H1 (cell line): ENCODE data around the gene SPHK1. TPM values are rescaled to one million over a fixed set of nuclear protein-coding genes. Genes with fewer than 3 reads are reported as not detected.

Experiments used
- CTCF ChIA-PET: fragments of 300-600 bp; sonication (Branson Sonifier 250); formaldehyde crosslinking; loops from one replicate; lab custom pipeline; 2021; ENCODE audit not compliant: partially characterized antibody; lab: Charles Lee
- POLR2A ChIA-PET: fragments of 300-600 bp; sonication (Branson Sonifier 250); formaldehyde crosslinking; loops from one replicate; lab custom pipeline; 2021; ENCODE audit warnings: inconsistent platforms; ENCODE audit not compliant: partially characterized antibody; lab: Charles Lee
- DNase-seq, 2 experiments: peaks; one replicate each; pipeline versions ENCODE4 v3.0.0 to v3.0.0-alpha.2; 2010 to 2022; ENCODE audit warnings: low spot score in 2 of 2, low read depth in 1 of 2, mixed read lengths in 1 of 2
- FAIRE-seq: peaks from 2 replicates; lab custom pipeline; 2011; peaks lifted over from hg19 to GRCh38; lab: Jason Lieb, UNC
- H2AFZ ChIP-seq: 2 replicates; pipeline ENCODE4 v1.8.1; 2012; ENCODE audit warnings: low read length, inconsistent platforms
- H2AK5ac ChIP-seq: 2 replicates; pipeline ENCODE4 v1.6.1; 2013; ENCODE audit warnings: low read depth, low read length
- H2BK120ac ChIP-seq: replicated peaks from 2 replicates; pipeline ENCODE3; 2013; ENCODE audit warnings: low read depth, low read length, inconsistent platforms
- H2BK12ac ChIP-seq: 2 replicates; pipeline ENCODE4 v1.6.1; 2013; ENCODE audit warnings: low read depth, low read length
- H2BK15ac ChIP-seq: 2 replicates; pipeline ENCODE4 v1.6.1; 2013; ENCODE audit warnings: low read length
- H2BK20ac ChIP-seq: 2 replicates; pipeline ENCODE4 v1.6.1; 2013; ENCODE audit warnings: low read length
- H2BK5ac ChIP-seq: 2 replicates; pipeline ENCODE4 v1.6.1; 2013; ENCODE audit warnings: low read depth, low read length
- H3K14ac ChIP-seq: 2 replicates; pipeline ENCODE4 v1.6.1; 2013; ENCODE audit warnings: inconsistent platforms; ENCODE audit not compliant: insufficient read length
- H3K18ac ChIP-seq: 2 replicates; pipeline ENCODE4 v1.6.1; 2013; ENCODE audit warnings: low read length; ENCODE audit errors: extremely low read depth
- H3K23ac ChIP-seq: 2 replicates; pipeline ENCODE4 v1.6.1; 2013; ENCODE audit warnings: inconsistent platforms; ENCODE audit not compliant: insufficient read length
- H3K23me2 ChIP-seq: 2 replicates; pipeline ENCODE4 v1.6.1; 2013; ENCODE audit warnings: low read depth, low read length
- H3K27ac ChIP-seq: 2 replicates; pipeline ENCODE4 v1.6.1; 2011; ENCODE audit warnings: low read depth, low read length, inconsistent platforms
- H3K27me3 ChIP-seq, 4 experiments: replicated peaks in 1 of 4; 1 replicate in 1 of 4; 2 replicates in 3 of 4; pipeline versions ENCODE4 v1.6.1 to v1.8.1; 2011 to 2013; ENCODE audit warnings: low read length in 3 of 4, mild to moderate bottlenecking in 3 of 4, inconsistent platforms in 2 of 4, mixed read lengths in 2 of 4, moderate library complexity in 1 of 4; ENCODE audit not compliant: control insufficient read depth in 3 of 4, insufficient read depth in 3 of 4; ENCODE audit errors: extremely low read depth in 1 of 4
- H3K36me3 ChIP-seq, 4 experiments: 2 replicates each; pipeline versions ENCODE4 v1.6.1 to v1.8.1; 2011 to 2013; ENCODE audit warnings: mild to moderate bottlenecking in 4 of 4, low read length in 3 of 4, moderate library complexity in 2 of 4, control low read depth in 1 of 4, inconsistent platforms in 1 of 4; ENCODE audit not compliant: insufficient read depth in 4 of 4, control insufficient read depth in 2 of 4
- H3K4ac ChIP-seq: replicated peaks from 2 replicates; pipeline ENCODE3; 2013; ENCODE audit warnings: low read length, low read depth, mixed read lengths, inconsistent platforms; ENCODE audit not compliant: insufficient read length
- H3K4me1 ChIP-seq, 4 experiments: replicated peaks in 1 of 4; 1 replicate in 1 of 4; 2 replicates in 3 of 4; pipeline versions ENCODE4 v1.6.1 to v1.8.1; 2011 to 2013; ENCODE audit warnings: low read length in 3 of 4, inconsistent platforms in 2 of 4, mixed read lengths in 1 of 4; ENCODE audit not compliant: insufficient read depth in 4 of 4, control insufficient read depth in 3 of 4
- H3K4me2 ChIP-seq, 2 experiments: 2 replicates each; pipeline versions ENCODE4 v1.6.1 to v1.8.1; 2011 to 2013; ENCODE audit warnings: low read depth in 2 of 2, low read length in 2 of 2, control low read depth in 1 of 2, inconsistent platforms in 1 of 2, mild to moderate bottlenecking in 1 of 2; ENCODE audit not compliant: insufficient read depth in 1 of 2
- H3K4me3 ChIP-seq, 4 experiments: fragments of 200-600, 300-600 bp in 1 of 4; sonication (generic), shearing (Covaris generic), sonication (Bioruptor Twin) in 1 of 4; 2 replicates each; pipeline versions ENCODE4 v1.5.1 to v1.8.1; 2011 to 2016; ENCODE audit warnings: low read length in 4 of 4, low read depth in 3 of 4, control low read depth in 2 of 4, inconsistent platforms in 2 of 4, mild to moderate bottlenecking in 2 of 4, mixed read lengths in 1 of 4, moderate library complexity in 1 of 4; ENCODE audit not compliant: insufficient read depth in 2 of 4; ENCODE audit errors: extremely low read depth in 1 of 4
- H3K56ac ChIP-seq: replicated peaks from 2 replicates; pipeline ENCODE3; 2013; ENCODE audit warnings: low read depth, mild to moderate bottlenecking, mixed read lengths, low read length, inconsistent platforms; ENCODE audit not compliant: insufficient read length
- H3K79me1 ChIP-seq: 2 replicates; pipeline ENCODE4 v1.6.1; 2013; ENCODE audit warnings: low read depth, low read length, control low read depth
- H3K79me2 ChIP-seq, 2 experiments: 2 replicates each; pipeline versions ENCODE4 v1.6.1 to v1.8.1; 2012 to 2013; ENCODE audit warnings: low read length in 2 of 2, mild to moderate bottlenecking in 2 of 2, inconsistent platforms in 1 of 2; ENCODE audit not compliant: insufficient read depth in 2 of 2, control insufficient read depth in 1 of 2
- H3K9ac ChIP-seq, 4 experiments: replicated peaks in 1 of 4; 1 replicate in 1 of 4; 2 replicates in 3 of 4; pipeline versions ENCODE4 v1.6.1 to v1.8.1; 2011 to 2013; ENCODE audit warnings: low read depth in 3 of 4, low read length in 3 of 4, control low read depth in 2 of 4, mild to moderate bottlenecking in 2 of 4, moderate library complexity in 2 of 4, inconsistent platforms in 1 of 4; ENCODE audit errors: extremely low read depth in 1 of 4
- H3K9me3 ChIP-seq, 2 experiments: 2 replicates each; pipeline versions ENCODE4 v1.6.1 to v1.8.1; 2012 to 2013; ENCODE audit warnings: mild to moderate bottlenecking in 2 of 2, moderate library complexity in 2 of 2, control low read depth in 1 of 2, inconsistent platforms in 1 of 2, low read depth in 1 of 2, low read length in 1 of 2, mixed read lengths in 1 of 2; ENCODE audit not compliant: insufficient read depth in 2 of 2
- H4K20me1 ChIP-seq, 2 experiments: replicated peaks in 1 of 2; 2 replicates each; pipeline versions ENCODE3 to v1.8.1; 2011 to 2013; ENCODE audit warnings: inconsistent platforms in 2 of 2, low read length in 2 of 2, mild to moderate bottlenecking in 1 of 2; ENCODE audit not compliant: insufficient read depth in 2 of 2, control insufficient read depth in 1 of 2
- H4K5ac ChIP-seq: 2 replicates; pipeline ENCODE4 v1.6.1; 2013; ENCODE audit warnings: low read length, low read depth, mixed read lengths, inconsistent platforms; ENCODE audit not compliant: insufficient read length
- H4K8ac ChIP-seq: 2 replicates; pipeline ENCODE4 v1.8.0; 2013; ENCODE audit warnings: mild to moderate bottlenecking, moderate library complexity, low read length, inconsistent platforms; ENCODE audit not compliant: insufficient read depth; ENCODE audit errors: extremely low read depth
- H4K91ac ChIP-seq: replicated peaks from 2 replicates; pipeline ENCODE3; 2013; ENCODE audit warnings: low read length, mixed read lengths, inconsistent platforms; ENCODE audit not compliant: insufficient read length
- GTF2F1 ChIP-seq: IDR thresholded peaks from 2 replicates; pipeline ENCODE4 v1.6.1; 2012; ENCODE audit warnings: low read depth, low read length, improper control_type of control experiment, borderline replicate concordance
- KDM1A ChIP-seq: fragments of 200-600, 300-600 bp; sonication (generic); IDR thresholded peaks from 2 replicates; pipeline ENCODE4 v1.7.1; 2016; ENCODE audit warnings: mild to moderate bottlenecking, low read length, borderline replicate concordance
- SIX5 ChIP-seq: IDR thresholded peaks from 2 replicates; pipeline ENCODE4 v1.6.1; 2011; ENCODE audit warnings: mild to moderate bottlenecking, low read depth, low read length
- SUZ12 ChIP-seq: fragments of 200-600 bp; sonication (generic); IDR thresholded peaks from 2 replicates; pipeline ENCODE4 v1.6.1; 2012; ENCODE audit warnings: mild to moderate bottlenecking, inconsistent platforms, low read length, moderate library complexity, mixed read lengths
- WGBS, 2 experiments: shearing (Covaris generic) in 1 of 2; methylation state at CpG; one replicate each; pipeline versions ENCODE4 v1.1.6 to v1.1.7; 2013 to 2015; ENCODE audit warnings: low lambda C conversion rate in 2 of 2, mixed read lengths in 2 of 2, inconsistent platforms in 1 of 2, low coverage in 1 of 2, missing lambda C conversion rate in 1 of 2; ENCODE audit not compliant: insufficient replicate concordance in 2 of 2, insufficient coverage in 1 of 2, insufficient read length in 1 of 2; ENCODE audit errors: extremely low coverage in 1 of 2, missing lambda C conversion rate in 1 of 2; 5-methylcytosine and 5-hydroxymethylcytosine counted together
- polyA plus RNA-seq, 7 experiments: library from polyadenylated mRNA; depleted of rRNA in 3 of 7; stranded (reverse) in 5 of 7; unstranded in 2 of 7; fragments of >200 nt in 5 of 7; fragments of 200-250 nt in 2 of 7; gene quantifications; 1 replicate in 5 of 7; 2 replicates in 1 of 7; 4 replicates in 1 of 7; pipeline versions ENCODE4 v1.2.1 to v1.2.3, GENCODE V29; 2011 to 2013; ENCODE audit warnings: missing spikeins in 2 of 7, mixed read lengths in 2 of 7
- total RNA-seq: library from RNA; stranded (reverse); fragmentation: NEBNext Ultra II Directional; extraction: Animal tissue kit (Norgen Biotek cat#: 25700); gene quantifications from 2 replicates; pipeline ENCODE4 v1.2.1, GENCODE V29; 2021

The SPHK1 gene
- total and polyA plus RNA-seq, 2 of the 8 experiments (the other 6 are each of a cell fraction or from before 2014, with no cell fraction given): 2.4 TPM

GRCh38 chr17:76337413-76337777 lies 47.0 kb upstream of the SPHK1 start:
- POLR2A ChIA-PET: interaction anchor here (1.4 kb wide), 1 partner anchor 15 kb away, joined by 4 read pairs; no protein-coding TSS in a partner anchor
- WGBS, 2 experiments: 97% methylated on average over 6 of the region's 6 CpGs; no CpG with 5 or more reads in 1 of the 2 experiments

More at GRCh38 chr17:76337413-76337777, 47.0 kb upstream of the SPHK1 start:
- Histone ChIP-seq H3K23ac (no peak overlapping the region), H3K79me2 (no peaks in the 10 kb centered on the region; a peak in 1 of 4 replicates), H3K18ac (no peak overlapping the region), H3K27ac (no peak overlapping the region), H3K27me3 (no peaks in the 10 kb centered on the region), H3K9me3 (no peaks in the 10 kb centered on the region), H3K9ac (no peak overlapping the region), H4K91ac (no peak overlapping the region), H2BK20ac (no peak overlapping the region), H2BK15ac (no peak overlapping the region), H4K20me1 (peaks cover 0 to 7% of the 10 kb centered on the region in 2 experiments), H2BK12ac (no peak overlapping the region), H3K4ac (no peak overlapping the region), H3K79me1 (peaks cover 4% of the 10 kb centered on the region; the same call in 1 of the 2 replicates), H4K8ac (no peak overlapping the region), H2AFZ (no peak overlapping the region), H3K36me3 (peaks cover 0 to 8% (median 4%) of the 10 kb centered on the region in 4 experiments; a peak in 3 of 8 replicates), H4K5ac (no peak overlapping the region), H3K4me2 (no peak overlapping the region), H2BK5ac (no peak overlapping the region), H3K23me2 (no peaks in the 10 kb centered on the region), H2BK120ac (no peak overlapping the region), H3K14ac (no peak overlapping the region), H2AK5ac (no peak overlapping the region), H3K4me3 (no peak overlapping the region), H3K4me1 (no peaks in the 10 kb centered on the region), H3K56ac (no peak overlapping the region)
- TF ChIP-seq GTF2F1: no peak
- no peak for TF ChIP-seq SIX5
- TF ChIP-seq KDM1A: no peak
- TF ChIP-seq SUZ12: no peak
- FAIRE-seq (no peak), DNase-seq (no peak)
- CTCF ChIA-PET: interaction anchor here (0.9 to 3.3 kb wide), 6 partner anchors 16 to 71 kb away, joined by 3 to 10 read pairs (median 3); partner anchors contain the start of gene PRPSAP1
